ENCODE measurements around the gene SMDT1. TPM values are rescaled to one million over a fixed set of nuclear protein-coding genes. Genes with fewer than 3 reads are reported as not detected.

SMDT1 gene
- total RNA-seq, 1 donor from 2014 or later = 71.7 TPM

GRCh38 chr22:42050641-42051180 is 28.8 kb upstream of the SMDT1 start:
- Mint-ChIP-seq H3K9me3 (ENCODE audit: low read depth) (peaks cover 1% of the 10 kb centered on the region), H3K36me3 (ENCODE audit: insufficient read depth) (no peaks in the 10 kb centered on the region), H3K4me3 (ENCODE audit: low read depth) (no peak overlapping the region), H3K4me1 (ENCODE audit: low read depth) (no peaks in the 10 kb centered on the region), H3K27me3 (no peaks in the 10 kb centered on the region), H3K27ac (peak overlapping the region; percentile 47)
- no peak for TF ChIP-seq CTCF (IDR thresholded peaks at IDR 0.05; ENCODE audit: unreplicated experiment)
- DNase-seq (ENCODE audit: low spot score, unreplicated experiment) = no peak

- Mint-ChIP-seq H3K27me3 (no peaks in the 10 kb centered on the region), H3K9me3 (ENCODE audit: low read depth) (peaks cover 19% of the 10 kb centered on the region), H3K27ac (no peak overlapping the region), H3K36me3 (ENCODE audit: insufficient read depth) (peaks cover 10% of the 10 kb centered on the region), H3K4me3 (ENCODE audit: low read depth) (no peak overlapping the region), H3K4me1 (ENCODE audit: low read depth) (no peaks in the 10 kb centered on the region)
- no peak for TF ChIP-seq CTCF (IDR thresholded peaks at IDR 0.05; ENCODE audit: unreplicated experiment)
- no peak for DNase-seq (ENCODE audit: low spot score, unreplicated experiment)
Measured at GRCh38 chr22:42052765-42053164, 26.7 kb upstream of the SMDT1 start.

GRCh38 chr22:42056757-42057511 is 22.6 kb upstream of the SMDT1 start:
- Mint-ChIP-seq H3K27me3 (no peaks in the 10 kb centered on the region), H3K4me3 (ENCODE audit: low read depth) (no peak overlapping the region), H3K36me3 (ENCODE audit: insufficient read depth) (peaks cover 20% of the 10 kb centered on the region), H3K4me1 (ENCODE audit: low read depth) (no peaks in the 10 kb centered on the region), H3K9me3 (ENCODE audit: low read depth) (peaks cover 25% of the 10 kb centered on the region), H3K27ac (no peak overlapping the region)
- no peak for DNase-seq (ENCODE audit: low spot score, unreplicated experiment)
- TF ChIP-seq CTCF (IDR thresholded peaks at IDR 0.05; ENCODE audit: unreplicated experiment) = no peak

GRCh38 chr22:42060489-42060888 is 19.0 kb upstream of the SMDT1 start:
- no peak overlapping the region for H3K4me3 Mint-ChIP-seq (ENCODE audit: low read depth)
- no peaks in the 10 kb centered on the region for H3K27me3 Mint-ChIP-seq
- peaks cover 22% of the 10 kb centered on the region for H3K36me3 Mint-ChIP-seq (ENCODE audit: insufficient read depth)
- no peaks in the 10 kb centered on the region for H3K4me1 Mint-ChIP-seq (ENCODE audit: low read depth)
- no peak overlapping the region for H3K27ac Mint-ChIP-seq
- DNase-seq (ENCODE audit: low spot score, unreplicated experiment) = no peak
- TF ChIP-seq CTCF (IDR thresholded peaks at IDR 0.05; ENCODE audit: unreplicated experiment) = no peak
- peaks cover 25% of the 10 kb centered on the region for H3K9me3 Mint-ChIP-seq (ENCODE audit: low read depth)

- no peak for TF ChIP-seq CTCF (IDR thresholded peaks at IDR 0.05; ENCODE audit: unreplicated experiment)
- H3K36me3 Mint-ChIP-seq (ENCODE audit: insufficient read depth) = peaks cover 25% of the 10 kb centered on the region
- no peak overlapping the region for H3K27ac Mint-ChIP-seq
- H3K9me3 Mint-ChIP-seq (ENCODE audit: low read depth) = peaks cover 21% of the 10 kb centered on the region
- H3K4me1 Mint-ChIP-seq (ENCODE audit: low read depth) = no peaks in the 10 kb centered on the region
- H3K27me3 Mint-ChIP-seq = no peaks in the 10 kb centered on the region
- DNase-seq (ENCODE audit: low spot score, unreplicated experiment) = no peak
- no peak overlapping the region for H3K4me3 Mint-ChIP-seq (ENCODE audit: low read depth)
Measured at GRCh38 chr22:42061041-42061440, 18.5 kb upstream of the SMDT1 start.

Measured in progenitor cell of endocrine pancreas (in vitro differentiated cells).